Activated CD4-positive, alpha-beta T cell treated with anti-CD3 and anti-CD28 coated beads for 24 hours (primary cell): Measurements from ENCODE around the gene PHC2.

Source experiments
- DNase-seq, 2 donors: peaks; one replicate each; pipeline ENCODE4 v3.0.0-alpha.2; 2020; ENCODE audit warnings: low read depth in 2 of 2

The PHC2 gene

DNA sequence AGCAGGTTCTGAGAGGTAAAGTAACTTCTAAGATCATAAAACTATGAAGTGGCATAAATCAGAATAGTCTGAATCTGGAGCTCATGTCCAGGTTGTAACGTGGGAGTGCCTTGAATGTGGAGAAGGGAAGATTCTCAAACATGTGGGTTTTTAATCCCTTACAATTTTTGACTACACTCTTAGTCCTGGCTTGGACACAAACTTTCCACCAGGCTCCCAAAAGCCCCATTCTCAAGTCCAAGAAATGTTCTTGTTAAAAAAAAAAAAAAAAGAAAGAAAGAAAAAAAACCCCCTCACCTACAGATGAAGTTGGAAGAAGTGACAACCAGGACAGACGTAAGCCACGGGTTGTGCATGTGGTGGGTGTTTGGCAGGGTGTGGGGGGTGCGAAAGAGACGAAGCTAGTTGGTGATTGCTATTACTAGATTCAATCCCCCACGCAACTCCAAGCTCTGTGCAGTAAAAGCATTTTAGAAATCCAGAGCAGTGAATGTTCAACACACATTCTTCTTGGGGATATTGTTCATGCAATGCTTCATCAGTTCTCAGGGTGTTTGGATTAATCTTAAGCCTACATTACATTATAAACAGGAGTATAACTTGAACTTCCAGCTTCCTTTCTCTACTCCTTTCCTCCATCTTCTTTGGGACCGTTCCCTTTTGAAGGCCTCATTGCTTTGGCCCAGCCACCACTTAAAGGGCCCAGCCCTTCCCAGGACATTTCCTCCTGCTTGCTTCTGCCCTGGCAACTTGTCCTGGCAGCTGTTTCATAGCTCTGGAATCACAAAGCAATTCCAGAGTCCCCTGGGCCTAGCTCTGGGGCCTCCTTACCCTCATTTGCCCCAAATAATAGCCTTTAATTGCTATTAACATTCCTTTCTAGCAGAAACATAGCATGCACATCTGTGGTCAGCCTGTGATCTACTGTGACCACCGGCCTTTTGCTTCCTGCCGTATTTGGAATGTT is 41.8 kb downstream of the PHC2 start:
- no peak for DNase-seq

DNA sequence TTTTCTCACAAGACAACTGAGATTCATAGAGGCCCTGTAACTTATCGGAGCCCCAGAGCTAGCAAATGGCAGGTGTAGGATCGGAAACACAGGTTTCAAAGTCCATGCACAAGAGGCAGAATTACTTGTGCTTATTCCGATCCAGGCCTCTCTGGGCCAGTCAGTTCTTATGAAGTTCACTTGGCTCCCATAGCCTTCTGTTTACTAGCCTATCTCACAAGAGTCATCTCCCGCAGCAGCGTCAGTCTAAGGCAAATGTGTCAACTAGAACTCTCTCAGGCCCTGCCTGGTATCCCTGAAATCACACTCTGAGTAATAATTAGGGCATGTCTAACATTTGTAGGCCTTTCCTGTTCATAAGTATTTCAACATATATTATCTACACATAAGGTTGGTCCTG is 43.3 kb downstream of the PHC2 start:
- no peak for DNase-seq

DNA sequence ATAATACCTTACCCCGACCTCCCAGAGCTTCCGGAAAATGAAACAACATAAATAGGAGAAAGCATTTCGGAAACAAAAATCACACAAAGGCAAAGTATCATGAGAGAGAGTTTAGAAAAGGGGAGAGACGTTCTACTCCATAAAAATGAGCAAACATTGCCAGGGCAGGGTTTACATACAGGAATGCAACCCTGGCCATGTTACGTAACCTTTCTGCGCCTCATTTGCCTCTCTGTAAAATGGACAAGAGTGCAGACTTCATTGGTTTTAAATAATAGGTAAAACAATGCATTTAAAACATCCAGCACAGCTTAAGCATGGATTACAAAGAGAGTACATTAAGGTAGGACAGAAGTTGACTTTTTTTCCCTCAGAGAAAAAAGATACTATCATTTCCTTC is 45.6 kb downstream of the PHC2 start:
- no peak for DNase-seq

DNA sequence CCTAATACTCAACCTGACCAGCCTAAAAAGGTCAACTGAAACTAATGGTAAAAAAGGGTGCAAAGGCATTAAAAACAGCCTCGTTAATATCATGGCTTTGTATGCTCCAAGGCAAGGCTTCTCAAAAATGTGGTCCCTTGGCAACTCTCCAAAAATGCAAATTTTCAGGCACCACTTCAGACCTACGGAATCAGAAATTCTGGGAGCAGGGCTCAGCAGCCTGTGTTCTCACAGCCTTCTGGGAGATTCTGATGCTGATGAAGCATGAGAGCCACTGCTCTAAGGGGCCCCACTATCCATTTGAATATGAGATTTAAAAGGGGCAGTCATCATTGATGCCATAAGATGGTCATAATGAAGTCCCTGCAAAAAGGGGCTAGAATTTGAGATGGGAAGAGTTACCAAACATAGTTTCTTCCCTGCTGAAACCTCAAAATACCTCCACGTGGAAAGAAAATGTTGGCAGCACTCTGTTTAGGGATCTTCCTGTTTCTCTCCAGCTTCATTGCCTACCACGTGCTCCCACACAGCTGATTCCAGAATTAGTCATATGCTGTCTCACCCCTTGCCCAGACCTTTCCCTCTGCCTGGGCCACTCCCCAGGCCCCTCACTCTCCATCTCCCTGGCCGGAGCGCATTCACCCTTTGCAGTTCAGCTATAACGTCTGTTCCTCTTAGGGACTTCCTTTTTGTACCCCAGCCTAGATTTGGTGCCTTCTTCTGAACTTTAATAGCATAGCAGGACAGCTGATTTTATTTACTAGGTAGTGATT is 46.7 kb downstream of the PHC2 start:
- DNase-seq, result no peak

DNA sequence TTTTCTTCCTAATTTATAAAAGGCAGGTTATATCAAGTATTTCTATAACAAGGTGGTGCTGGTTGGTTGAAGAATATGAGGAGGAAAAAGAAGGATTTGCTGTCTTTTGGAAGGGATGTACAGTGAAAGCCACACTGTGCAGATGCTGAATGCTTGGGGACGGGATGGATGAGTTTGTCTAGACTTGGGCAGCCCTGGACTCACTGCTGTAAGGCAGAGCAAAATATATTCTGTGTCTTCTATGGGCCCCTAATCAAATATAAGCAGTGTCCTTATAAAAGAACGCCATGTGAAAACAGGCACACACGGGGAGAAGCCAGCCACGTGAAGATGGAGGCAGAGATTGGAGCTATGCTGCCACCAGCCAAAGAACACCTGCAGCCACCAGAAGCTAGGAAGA is 47.4 kb downstream of the PHC2 start:
- no peak for DNase-seq

DNA sequence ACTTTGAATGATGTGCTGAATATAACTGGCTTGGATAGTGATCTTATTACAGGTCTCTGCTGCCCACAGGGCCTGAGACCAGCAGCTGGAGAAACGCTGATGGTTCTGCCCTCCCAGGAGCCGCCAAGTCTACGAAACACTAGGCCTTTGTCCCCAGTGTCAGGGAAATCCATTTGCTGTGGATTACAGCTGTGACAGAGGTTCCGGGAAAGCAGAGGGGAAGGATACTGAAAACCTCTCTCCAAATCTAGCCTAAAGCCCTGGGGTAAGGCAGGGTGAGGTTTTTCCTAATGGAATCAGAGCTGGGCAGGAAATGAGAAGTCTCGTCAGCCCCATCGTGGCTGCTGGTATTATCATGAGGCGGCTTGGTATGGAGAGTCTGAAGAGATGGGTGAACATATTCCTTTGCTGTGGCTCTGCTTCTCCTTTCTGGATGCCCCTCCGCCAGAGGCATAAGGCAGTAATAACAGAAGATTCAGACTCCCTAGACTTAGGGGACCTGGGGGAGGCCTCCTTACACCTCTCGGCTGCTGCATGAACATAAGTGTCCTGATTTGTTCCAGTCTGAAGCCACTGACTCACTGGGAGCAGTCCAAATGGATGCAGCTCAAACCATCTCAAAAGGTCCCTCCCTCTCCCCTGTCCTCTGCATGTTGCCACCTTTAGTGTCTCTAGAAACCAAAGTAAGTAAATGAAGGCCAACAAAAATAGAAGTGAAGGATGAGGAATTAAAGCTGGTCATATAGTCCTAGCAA is 48.1 kb downstream of the PHC2 start:
- DNase-seq, result no peak

DNA sequence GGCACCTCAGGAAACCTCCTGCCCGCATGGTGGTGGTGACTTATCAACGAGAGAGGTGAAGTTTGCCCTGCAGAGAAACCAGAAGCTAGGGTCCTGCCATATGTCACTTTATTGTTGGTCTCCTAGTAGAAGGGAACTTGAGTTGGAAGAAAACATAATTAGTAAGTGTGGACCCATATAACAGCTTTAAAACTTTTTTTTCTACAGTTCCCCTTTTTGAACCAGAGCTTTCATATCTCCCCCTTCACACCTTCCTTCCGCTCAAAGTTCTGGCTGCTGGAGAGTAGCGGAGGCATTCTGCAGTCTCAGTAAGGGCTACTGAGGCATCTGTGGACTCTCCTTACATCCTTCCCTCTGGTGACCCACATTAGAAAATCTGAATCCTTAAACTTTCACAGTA is 48.9 kb downstream of the PHC2 start:
- DNase-seq, result no peak

DNA sequence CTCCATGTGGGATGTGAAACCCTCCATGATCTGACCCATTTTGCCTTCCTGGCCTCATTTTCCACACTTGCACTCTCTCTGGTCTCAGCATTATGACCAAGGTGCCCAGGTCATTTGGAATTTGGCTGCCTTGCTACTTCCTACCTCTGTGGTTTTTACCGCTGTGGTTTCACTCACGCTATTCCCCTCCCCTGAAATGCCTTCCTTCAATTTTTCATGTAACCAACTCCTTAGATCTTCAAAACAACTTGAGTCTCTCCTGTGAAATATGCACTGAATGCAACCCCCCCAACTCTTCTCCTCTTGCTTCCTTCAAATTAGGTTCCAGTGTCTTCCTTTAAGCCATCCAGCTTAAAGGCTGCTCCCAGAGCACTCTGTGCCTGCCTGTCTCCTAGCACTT is 50.1 kb downstream of the PHC2 start:
- no peak for DNase-seq

DNA sequence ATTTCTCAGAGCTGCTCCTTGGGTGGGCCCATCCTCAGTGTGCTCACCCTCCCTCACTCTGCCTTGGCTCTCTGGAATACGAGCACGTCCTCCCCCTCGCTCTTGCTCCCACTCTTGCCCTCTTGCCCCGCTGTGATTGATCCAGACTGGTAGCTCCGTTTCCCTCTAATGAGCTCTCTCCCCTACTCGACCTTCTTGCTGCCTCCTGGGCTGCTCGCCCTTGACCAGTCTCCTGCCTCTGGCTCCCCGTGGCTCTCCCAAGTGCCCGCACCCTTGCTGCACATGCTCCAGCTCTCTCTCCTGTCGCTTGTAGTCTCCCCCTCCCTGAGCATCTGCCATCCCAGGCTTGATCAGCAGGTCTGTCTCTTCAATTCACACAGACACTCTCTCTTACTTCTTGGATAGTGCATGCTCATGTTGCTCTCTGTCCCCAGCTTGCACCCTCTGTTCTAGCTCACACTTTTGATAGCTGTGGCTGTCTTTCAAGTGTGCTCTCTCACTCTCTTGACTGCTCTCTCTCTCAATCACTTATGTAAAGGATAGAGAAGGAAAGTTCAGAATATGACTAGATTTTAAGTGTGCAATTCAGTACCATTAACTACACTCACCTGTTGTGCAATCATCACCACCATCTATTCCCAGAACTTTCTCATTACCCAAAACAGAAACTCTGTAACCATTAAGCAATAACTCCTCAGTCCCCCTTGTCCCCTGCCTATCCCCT is 51.1 kb downstream of the PHC2 start:
- DNase-seq, result no peak

DNA sequence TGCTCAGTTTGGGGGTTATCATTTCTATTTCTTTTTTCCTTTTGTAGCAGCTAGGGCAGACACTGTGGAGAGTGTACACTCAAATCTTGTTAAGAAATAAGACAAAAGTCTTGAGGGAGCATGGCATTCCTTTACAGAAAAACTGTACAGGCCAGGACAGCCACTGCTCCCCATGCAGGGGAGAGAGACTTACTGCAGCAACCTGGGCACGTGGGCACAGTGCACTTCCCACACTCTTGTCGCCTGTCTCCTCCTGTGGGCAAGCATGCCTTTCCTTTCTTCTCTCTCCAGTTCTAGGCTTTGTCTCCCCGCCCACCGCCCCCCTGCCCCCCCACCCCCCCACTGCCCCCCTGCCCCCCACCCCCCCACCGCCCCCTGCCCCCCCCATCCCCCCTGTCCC is 51.9 kb downstream of the PHC2 start:
- no peak for DNase-seq

DNA sequence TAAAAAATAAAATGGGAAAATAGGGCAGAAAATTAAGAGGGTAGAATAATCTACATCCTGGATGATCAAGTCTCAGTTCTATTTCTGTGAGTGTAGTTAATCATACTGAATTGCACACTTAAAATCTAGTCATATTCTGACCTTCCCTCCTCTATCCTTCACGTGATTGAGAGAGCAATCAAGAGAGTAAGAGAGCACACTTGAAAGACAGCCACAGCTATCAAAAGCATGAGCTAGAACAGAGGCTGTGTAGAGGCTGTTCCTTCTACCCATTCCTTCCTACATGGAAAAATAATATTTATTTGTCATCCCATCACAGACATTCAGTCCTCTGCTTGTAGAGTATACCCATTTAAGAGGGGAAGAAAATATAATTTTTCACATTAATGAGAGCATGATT is 52.4 kb downstream of the PHC2 start:
- DNase-seq, result no peak

DNA sequence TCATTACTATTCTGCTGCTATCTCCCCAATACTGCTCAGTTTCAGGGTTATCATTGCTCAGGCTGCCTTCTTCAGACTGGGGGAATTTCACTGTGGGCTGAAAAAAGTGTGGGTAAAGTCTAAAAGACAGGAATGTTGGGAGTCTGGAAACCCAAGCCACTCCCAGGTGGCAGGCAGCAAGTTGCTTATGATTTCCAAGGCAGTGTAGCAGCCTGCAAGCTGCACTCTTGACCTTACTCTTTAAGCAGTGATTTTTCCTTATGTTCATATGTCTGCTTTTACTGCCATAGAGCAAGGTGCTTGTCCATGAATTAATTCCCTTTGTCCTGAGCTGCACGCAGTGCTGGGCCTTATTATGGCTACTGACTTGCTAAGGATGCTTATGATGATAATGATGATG is 53.1 kb downstream of the PHC2 start:
- no peak for DNase-seq

DNA sequence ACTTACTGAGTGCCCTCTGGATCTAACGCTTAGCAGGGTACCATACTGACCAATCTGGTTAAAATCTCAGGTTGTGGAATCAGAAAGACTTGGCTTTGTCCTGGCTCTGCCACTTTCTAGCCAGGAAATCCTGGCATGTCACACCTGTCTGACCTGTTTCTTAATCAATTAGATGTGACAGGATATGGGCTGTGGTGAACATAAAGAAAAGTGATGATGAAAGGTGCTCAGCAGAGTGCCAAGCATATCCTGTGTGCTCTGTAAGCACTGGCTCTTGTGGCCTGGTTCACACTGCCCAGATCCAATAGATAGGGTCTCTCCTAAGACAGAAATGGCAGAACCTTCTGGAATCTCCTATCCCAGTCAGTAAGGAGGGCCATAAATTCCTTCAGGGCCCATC is 53.9 kb downstream of the PHC2 start:
- no peak for DNase-seq

DNA sequence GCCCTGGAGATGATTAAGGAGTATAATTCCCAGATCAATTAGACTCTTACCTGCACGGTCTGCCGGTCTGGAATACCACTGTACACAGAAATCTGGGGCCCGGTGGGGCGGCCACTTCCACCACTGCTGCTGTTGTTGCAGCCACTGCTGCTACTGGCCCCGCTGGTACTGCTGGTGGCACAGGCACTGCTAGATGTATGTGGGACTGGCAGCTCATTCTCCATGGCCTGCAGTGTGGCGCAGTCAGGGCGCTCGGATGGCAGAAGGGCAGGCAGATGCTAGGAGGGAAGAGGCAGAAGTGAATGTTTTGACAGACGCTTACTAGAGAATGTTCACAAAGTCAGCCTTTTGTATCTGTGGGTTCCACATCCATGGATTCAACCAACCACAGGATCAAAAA is 55.6 kb downstream of the PHC2 start:
- no peak for DNase-seq

DNA sequence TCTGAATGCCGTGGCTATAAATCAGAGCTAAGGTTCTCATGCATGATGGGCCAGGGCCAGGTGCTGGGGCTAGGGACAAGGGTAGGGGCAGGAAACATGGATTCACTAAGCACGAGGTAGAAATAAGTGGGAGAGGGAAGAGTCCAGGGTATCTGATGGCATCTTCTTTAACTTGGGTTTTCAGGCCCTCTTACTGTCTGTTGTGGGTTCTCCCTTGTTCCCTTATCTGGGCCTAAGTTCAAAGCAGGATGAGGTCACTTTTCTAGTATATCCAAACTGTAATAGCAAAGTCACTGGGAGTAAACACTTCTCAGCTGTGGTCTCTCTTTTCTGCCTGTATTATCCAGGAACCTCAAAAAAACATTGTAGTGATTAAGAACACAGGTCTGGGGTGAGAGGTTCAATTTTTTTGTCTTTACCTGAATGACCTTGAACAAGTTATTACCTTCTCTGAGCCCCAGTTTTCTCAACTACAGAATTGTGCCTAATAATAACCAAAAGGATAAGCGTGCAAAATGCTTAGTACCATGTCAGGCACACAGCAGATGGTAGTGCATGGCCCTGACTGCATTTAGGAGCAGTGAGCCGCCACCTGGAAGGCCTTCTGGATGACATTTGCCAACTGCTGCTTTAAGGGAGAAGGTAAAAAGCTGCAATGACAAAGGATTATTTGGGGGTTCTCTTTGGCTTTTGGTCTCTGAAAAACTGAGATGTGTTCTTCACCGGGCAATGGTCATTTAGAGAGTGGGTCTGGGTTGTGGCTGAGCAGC is 56.4 kb downstream of the PHC2 start:
- no peak for DNase-seq

DNA sequence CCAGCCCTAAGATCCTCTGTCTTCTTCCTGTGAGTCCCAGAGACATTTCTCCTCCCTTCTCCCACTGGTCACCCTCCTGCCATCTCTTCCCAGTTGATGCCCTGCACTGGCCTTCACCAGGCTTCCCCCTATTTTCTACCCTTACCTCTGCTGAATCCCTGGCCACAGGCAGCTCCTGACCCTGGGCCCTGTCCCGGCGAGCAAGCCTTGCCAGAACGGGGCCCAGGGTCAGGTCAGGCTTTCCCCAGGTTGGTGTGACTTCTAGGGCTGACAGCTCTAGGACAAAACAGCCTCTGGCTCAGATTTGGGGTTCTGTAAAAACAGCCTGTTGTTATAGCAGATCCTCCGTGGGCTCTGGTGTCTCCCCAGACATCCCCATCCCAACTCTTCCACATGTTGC is 57.3 kb downstream of the PHC2 start:
- DNase-seq, result no peak

DNA sequence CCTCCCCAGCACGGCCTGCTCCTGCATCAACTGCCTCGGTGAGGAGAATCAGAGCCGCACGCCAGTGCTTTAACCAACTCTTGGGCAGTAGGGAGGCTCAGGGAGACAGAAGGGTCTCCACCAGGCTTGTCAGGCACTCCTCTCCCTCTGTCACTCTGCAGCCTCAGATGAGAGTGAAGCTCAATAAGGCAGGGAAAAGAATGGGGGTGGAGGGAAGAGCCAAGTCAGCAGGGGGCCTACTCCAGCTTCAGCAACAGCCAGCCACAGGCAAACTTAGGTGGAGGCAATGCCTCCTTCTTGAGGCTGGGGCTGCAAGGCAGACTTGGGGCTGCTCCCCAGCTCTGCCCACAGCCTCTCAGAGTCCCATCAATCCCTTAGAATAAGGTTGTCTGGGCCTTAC is 58.2 kb downstream of the PHC2 start:
- no peak for DNase-seq

DNA sequence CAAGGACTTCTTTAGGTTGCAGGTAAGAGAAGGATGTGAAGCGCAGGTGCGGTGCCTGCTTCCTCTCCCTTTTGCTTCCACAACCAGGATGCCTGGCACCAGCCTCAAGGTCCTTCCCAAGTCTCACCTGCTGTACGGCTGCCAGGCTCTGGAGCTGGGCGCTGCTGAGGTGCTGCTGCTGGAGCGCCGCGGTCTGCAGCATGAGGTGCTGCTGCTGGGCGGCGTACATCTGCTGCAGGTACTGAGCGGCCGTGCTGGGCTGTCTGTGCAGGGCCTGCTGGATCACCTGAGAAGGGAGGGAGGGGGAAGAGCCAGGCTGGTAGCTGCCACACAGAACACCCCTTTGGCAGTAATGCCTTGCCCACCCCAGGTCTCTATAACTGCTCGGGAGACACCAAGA is 58.7 kb downstream of the PHC2 start:
- no peak for DNase-seq

DNA sequence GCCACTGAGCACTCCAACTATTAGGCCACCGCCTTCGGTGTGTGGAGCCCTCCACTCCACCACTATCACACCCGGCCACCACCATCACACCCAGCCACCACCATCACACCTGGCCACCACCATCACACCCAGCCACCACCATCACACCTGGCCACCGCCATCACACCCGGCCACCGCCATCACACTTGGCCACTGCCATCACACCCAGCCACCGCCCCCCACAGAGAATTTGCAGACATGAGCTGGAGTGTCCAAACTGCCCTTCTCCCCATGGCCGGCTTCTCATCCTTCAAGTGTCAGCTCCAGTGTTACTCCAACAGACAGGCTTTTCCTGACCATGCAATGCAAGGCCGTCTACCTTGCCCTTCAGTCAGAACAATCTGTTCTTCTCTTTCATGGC is 59.6 kb downstream of the PHC2 start:
- DNase-seq, result no peak

DNA sequence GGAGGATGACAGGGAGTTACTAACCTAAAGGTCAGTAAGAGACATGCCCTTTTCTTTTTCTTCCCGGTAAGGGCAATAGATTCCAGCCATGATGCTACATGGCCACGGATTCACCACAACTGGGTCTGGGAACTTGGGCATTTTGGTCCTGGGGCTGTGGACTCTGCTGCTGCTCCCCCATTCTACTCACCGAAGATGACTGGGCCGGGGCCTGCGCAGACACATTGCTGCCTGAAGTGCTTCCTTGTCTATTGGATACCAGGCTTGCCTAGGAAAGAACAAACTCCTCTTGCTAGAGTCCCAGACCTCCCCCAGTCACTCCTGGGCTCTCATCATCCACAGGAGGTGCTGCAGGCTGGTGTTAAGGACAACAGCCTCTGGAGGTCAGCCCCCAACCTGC is 60.1 kb downstream of the PHC2 start:
- DNase-seq, result no peak

DNA sequence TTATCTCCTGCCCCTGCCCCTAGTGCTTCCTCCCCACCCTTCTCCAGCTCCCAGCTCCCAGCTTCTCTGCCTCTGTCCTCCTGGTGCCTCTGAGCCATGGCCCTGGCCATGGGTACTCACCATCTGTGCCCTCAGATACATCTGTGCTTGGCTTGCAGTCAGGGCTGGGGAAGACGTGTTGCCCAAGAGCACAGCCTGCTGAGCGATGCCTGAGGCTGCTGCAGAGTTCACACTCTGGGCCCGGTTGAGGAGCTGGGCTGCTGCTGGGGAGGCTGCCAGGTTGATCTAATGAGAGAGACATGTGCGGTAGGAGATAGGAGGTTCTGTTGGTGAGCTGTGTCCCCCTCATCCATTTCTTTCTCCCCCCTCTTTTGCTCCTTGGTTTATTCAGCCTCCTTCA is 60.6 kb downstream of the PHC2 start:
- no peak for DNase-seq
